Spleen (tissue), 11 donors: ENCODE data around the gene NDUFA11. TPM values are rescaled to one million over a fixed set of nuclear protein-coding genes. Genes with fewer than 3 reads are reported as not detected.
A peak's percentile ranks its signal among the peaks of the same experiment; 100 is the strongest.

Experiments used
- DNase-seq: peaks from one replicate; pipeline ENCODE4 v3.0.0-alpha.2; 2020
- H3K27ac ChIP-seq, 8 donors: fragments of 200-600 bp; sonication (generic) in 7 of 8; 1 replicate in 4 of 8; 2 replicates in 4 of 8; pipeline versions ENCODE4 v1.5.0 to v1.8.0; 2016 to 2021; ENCODE audit warnings: inconsistent platforms in 4 of 8, mild to moderate bottlenecking in 4 of 8, moderate library complexity in 1 of 8
- H3K27me3 ChIP-seq, 7 donors: fragments of 200-600 bp; sonication (generic) in 6 of 7; replicated peaks in 1 of 7; 1 replicate in 4 of 7; 2 replicates in 3 of 7; pipeline versions ENCODE4 v1.5.0 to v1.8.0; 2016 to 2021; ENCODE audit warnings: inconsistent platforms in 3 of 7, mild to moderate bottlenecking in 1 of 7
- H3K36me3 ChIP-seq, 6 donors: fragments of 200-600 bp; sonication (generic) in 5 of 6; 1 replicate in 4 of 6; 2 replicates in 2 of 6; pipeline versions ENCODE4 v1.5.0 to v1.8.0; 2016 to 2021; ENCODE audit warnings: inconsistent platforms in 2 of 6
- H3K4me1 ChIP-seq, 6 donors: fragments of 200-600 bp; sonication (generic) in 5 of 6; 1 replicate in 3 of 6; 2 replicates in 3 of 6; pipeline versions ENCODE4 v1.5.0 to v1.8.0; 2016 to 2021; ENCODE audit warnings: inconsistent platforms in 3 of 6
- H3K4me3 ChIP-seq, 8 donors: fragments of 200-600 bp; sonication (generic) in 7 of 8; 1 replicate in 4 of 8; 2 replicates in 4 of 8; pipeline versions ENCODE4 v1.5.0 to v1.8.0; 2016 to 2021; ENCODE audit warnings: inconsistent platforms in 4 of 8, mild to moderate bottlenecking in 4 of 8, moderate library complexity in 2 of 8
- H3K9me3 ChIP-seq, 8 donors: fragments of 200-600 bp; sonication (generic) in 7 of 8; 1 replicate in 4 of 8; 2 replicates in 4 of 8; pipeline versions ENCODE4 v1.5.0 to v1.8.0; 2016 to 2021; ENCODE audit warnings: inconsistent platforms in 4 of 8
- POLR2A ChIP-seq, 3 donors: fragments of 450-650 bp; IDR thresholded peaks; one replicate each; pipeline ENCODE4 v1.5.1; 2017; ENCODE audit warnings: antibody characterized with exemption in 3 of 3, mild to moderate bottlenecking in 1 of 3
- POLR2AphosphoS5 ChIP-seq, 3 donors: sonication (generic); formaldehyde crosslinking; IDR thresholded peaks; one replicate each; pipeline ENCODE4 v1.5.1; 2017; ENCODE audit warnings: antibody characterized with exemption in 3 of 3
- WGBS, 5 donors: extraction: QIAGEN DNeasy Blood & Tissue Kit in 3 of 5; methylation state at CpG; one replicate each; pipeline versions ENCODE4 v1.1.5 to v1.1.7; 2013 to 2018; 5-methylcytosine and 5-hydroxymethylcytosine counted together
- intact Hi-C: fragments of 100-400 bp; cut with DNase I; formaldehyde crosslinking; loops from one replicate; pipeline ENCODE4 v1.15.0; 2023; ENCODE audit warnings: low total_unique reads
- polyA plus RNA-seq, 3 donors: library from polyadenylated mRNA; stranded (reverse); fragments of 200-250 nt; gene quantifications; one replicate each; pipeline ENCODE4 v1.2.1, GENCODE V29; 2013
- total RNA-seq, 7 donors: library from RNA; depleted of rRNA in 3 of 7; stranded (reverse); fragments of >200 nt in 3 of 7; fragmentation: NEBNext Ultra II Directional in 4 of 7; extraction: Animal tissue kit (Norgen Biotek cat#: 25700) in 4 of 7; gene quantifications; one replicate each; pipeline versions ENCODE4 v1.1.0 to v1.2.1, GENCODE V29; 2016 to 2021
- TF ChIP-seq, protein P1 (sequence below), 11 experiments: fragments of 200-600 bp in 7 of 11; fragments of 450-650 bp in 4 of 11; sonication (generic) in 4 of 11; IDR thresholded peaks in 8 of 11; conservative IDR thresholded peaks in 3 of 11; 1 replicate in 7 of 11; 2 replicates in 4 of 11; pipeline versions ENCODE4 v1.4.0 to v1.8.0; 2016 to 2021; ENCODE audit warnings: antibody characterized with exemption in 11 of 11, inconsistent platforms in 4 of 11, mild to moderate bottlenecking in 1 of 11
- donor health status: healthy with polysubstance abuse.
- donor health status: DM: no; HTN: no; CAD: no; lungs with moderate emphysema.
- donor health status: DM: no; HTN: no; CAD: no.
- donor health status: Bipolar disorder and iron deficiency.
- donor health status: healthy.
- donor health status: DM: no; HTN: no; CAD: no.
- donor health status: DM: yes; HTN: yes; CAD: no.

NDUFA11 gene
- total and polyA plus RNA-seq, 10 donors, result 83.8 to 377 (median 123) TPM

- no peaks in the 10 kb centered on the region for H3K9me3 ChIP-seq
- H3K27ac ChIP-seq, result no peak overlapping the region
- H3K36me3 ChIP-seq, result peaks cover 0 to 88% (median 40%) of the 10 kb centered on the region in 6 donors
- H3K4me3 ChIP-seq, result no peak overlapping the region
- H3K27me3 ChIP-seq, result no peaks in the 10 kb centered on the region
- DNase-seq, result no peak
- TF ChIP-seq, protein P1, sequence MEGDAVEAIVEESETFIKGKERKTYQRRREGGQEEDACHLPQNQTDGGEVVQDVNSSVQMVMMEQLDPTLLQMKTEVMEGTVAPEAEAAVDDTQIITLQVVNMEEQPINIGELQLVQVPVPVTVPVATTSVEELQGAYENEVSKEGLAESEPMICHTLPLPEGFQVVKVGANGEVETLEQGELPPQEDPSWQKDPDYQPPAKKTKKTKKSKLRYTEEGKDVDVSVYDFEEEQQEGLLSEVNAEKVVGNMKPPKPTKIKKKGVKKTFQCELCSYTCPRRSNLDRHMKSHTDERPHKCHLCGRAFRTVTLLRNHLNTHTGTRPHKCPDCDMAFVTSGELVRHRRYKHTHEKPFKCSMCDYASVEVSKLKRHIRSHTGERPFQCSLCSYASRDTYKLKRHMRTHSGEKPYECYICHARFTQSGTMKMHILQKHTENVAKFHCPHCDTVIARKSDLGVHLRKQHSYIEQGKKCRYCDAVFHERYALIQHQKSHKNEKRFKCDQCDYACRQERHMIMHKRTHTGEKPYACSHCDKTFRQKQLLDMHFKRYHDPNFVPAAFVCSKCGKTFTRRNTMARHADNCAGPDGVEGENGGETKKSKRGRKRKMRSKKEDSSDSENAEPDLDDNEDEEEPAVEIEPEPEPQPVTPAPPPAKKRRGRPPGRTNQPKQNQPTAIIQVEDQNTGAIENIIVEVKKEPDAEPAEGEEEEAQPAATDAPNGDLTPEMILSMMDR (IDR thresholded peaks at IDR 0.05 in 8 of 11, conservative IDR thresholded peaks at IDR 0.05 in 3 of 11), result no peak
- TF ChIP-seq POLR2AphosphoS5 (IDR thresholded peaks at IDR 0.05), result peak in 1 of 3 donors; percentile 46
- intact Hi-C loops, result no loop called here
- WGBS, 5 donors, result 87 to 96% (median 94%) methylated on average over 17 to 21 of the region's 21 CpGs
- H3K4me1 ChIP-seq, result peaks cover 2 to 27% (median 6%) of the 10 kb centered on the region in 6 donors
Observed at GRCh38 chr19:5940260-5941208, 36.9 kb upstream of the NDUFA11 start.

DNA sequence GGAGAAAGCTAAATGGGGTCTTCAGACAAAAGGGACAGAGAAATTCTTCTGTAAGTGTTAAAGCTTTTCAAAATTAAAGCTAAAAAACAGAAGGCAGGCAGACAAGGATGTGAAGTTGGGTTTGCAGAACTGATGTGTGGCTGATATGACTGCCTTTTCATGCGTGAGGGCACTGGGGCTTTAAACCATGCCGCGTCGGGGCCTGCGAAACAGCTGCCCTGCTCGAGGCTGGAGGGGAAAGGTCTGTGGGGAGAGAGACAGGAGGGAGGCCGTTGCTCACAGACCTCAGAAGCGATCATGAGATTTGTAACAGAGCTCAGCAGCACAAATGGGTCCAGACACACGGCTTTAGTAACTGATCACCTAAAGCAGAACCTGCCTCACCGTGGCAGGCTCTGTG is 34.0 kb upstream of the NDUFA11 start:
- 82 to 86% (median 85%) methylated on average over 10 of the region's 10 CpGs for WGBS, 5 donors
- Histone ChIP-seq H3K27me3 (no peaks in the 10 kb centered on the region), H3K27ac (no peak overlapping the region), H3K9me3 (no peaks in the 10 kb centered on the region), H3K4me1 (peaks cover 6 to 37% (median 17%) of the 10 kb centered on the region in 6 donors), H3K36me3 (peaks cover 0 to 98% (median 56%) of the 10 kb centered on the region in 6 donors), H3K4me3 (no peak overlapping the region)
- DNase-seq, result no peak
- TF ChIP-seq POLR2AphosphoS5 (IDR thresholded peaks at IDR 0.05) (no peak), POLR2A (IDR thresholded peaks at IDR 0.05) (no peak)
- TF ChIP-seq, protein P1 (IDR thresholded peaks at IDR 0.05 in 8 of 11, conservative IDR thresholded peaks at IDR 0.05 in 3 of 11), result no peak
- intact Hi-C loops, result no loop called here

DNA sequence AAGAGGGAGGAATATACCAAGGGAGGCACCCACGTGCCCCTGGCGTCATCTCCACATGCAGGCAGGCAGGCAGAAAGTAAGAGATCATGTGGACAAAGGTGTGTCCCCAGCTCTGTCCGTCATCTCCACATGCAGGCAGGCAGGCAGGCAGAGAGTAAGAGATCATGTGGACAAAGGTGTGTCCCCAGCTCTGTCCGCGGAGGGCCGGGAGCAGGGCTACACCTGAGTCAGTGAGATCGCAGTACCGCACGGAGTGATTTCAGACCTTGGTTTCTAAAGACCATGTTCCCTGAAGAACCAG is 32.7 kb upstream of the NDUFA11 start:
- WGBS, 5 donors, result 94 to 97% (median 96%) methylated on average over 9 of the region's 9 CpGs
- peaks cover 6 to 33% (median 17%) of the 10 kb centered on the region in 6 donors for H3K4me1 ChIP-seq
- H3K9me3 ChIP-seq, result no peaks in the 10 kb centered on the region
- no peak overlapping the region for H3K4me3 ChIP-seq
- H3K36me3 ChIP-seq, result peaks cover 0 to 100% (median 63%) of the 10 kb centered on the region in 6 donors
- TF ChIP-seq, protein P1 (IDR thresholded peaks at IDR 0.05 in 8 of 11, conservative IDR thresholded peaks at IDR 0.05 in 3 of 11), result no peak
- TF ChIP-seq POLR2A (IDR thresholded peaks at IDR 0.05), result no peak
- no peak for TF ChIP-seq POLR2AphosphoS5 (IDR thresholded peaks at IDR 0.05)
- intact Hi-C loops, result no loop called here
- peak overlapping the region in 3 of 8 donors; percentile 12 to 60 (median 52) for H3K27ac ChIP-seq
- H3K27me3 ChIP-seq, result no peaks in the 10 kb centered on the region
- DNase-seq, result no peak
